OCI-LY3 (cell line): ENCODE results near the gene ZNF232.

Experiments used
- EZH2phosphoT487 ChIP-seq: fragments of 200-600 bp; shearing (Covaris generic); IDR thresholded peaks from 2 replicates; pipeline ENCODE4 v1.6.1; 2018; ENCODE audit warnings: antibody characterized with exemption, mixed run types, low read depth
- TF ChIP-seq, protein P1 (sequence below): fragments of 200-600, 300-600 bp; sonication (generic); IDR thresholded peaks from 2 replicates; pipeline ENCODE4 v1.5.1; 2014; ENCODE audit warnings: antibody characterized with exemption, low read length, low read depth

DNA sequence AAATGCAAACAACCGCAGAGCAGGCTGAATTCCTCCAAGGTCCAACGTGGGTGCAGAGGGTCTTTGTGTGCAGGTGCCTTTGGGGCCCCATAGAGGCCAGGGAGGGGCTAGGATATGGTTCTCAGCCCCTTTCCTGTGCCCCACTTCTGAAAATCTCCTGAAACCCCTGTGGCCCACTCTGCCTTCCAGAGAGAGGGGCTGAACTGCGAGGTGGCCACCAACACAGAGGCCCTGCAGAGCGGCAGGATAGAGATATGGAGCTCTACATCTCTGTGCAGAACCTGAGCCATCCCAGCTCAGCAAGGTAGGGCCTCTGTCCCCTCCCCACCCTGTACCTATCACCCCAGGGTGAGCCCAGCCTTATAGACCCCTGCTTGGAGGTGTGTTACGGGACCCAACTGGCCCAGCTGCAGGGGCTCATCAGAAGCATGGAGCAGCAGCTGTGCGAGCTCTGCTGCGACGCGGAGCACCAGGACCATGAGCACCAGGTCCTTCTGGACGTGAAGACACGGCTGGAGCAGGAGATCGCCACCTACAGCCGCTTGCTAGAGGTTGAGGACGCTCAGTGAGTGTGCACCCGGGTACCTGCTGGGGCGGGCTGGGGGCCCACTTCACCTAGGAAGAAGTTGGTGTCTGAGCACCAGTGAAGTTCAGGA is 9.6 kb upstream of the ZNF232 start:
- TF ChIP-seq, protein P1, sequence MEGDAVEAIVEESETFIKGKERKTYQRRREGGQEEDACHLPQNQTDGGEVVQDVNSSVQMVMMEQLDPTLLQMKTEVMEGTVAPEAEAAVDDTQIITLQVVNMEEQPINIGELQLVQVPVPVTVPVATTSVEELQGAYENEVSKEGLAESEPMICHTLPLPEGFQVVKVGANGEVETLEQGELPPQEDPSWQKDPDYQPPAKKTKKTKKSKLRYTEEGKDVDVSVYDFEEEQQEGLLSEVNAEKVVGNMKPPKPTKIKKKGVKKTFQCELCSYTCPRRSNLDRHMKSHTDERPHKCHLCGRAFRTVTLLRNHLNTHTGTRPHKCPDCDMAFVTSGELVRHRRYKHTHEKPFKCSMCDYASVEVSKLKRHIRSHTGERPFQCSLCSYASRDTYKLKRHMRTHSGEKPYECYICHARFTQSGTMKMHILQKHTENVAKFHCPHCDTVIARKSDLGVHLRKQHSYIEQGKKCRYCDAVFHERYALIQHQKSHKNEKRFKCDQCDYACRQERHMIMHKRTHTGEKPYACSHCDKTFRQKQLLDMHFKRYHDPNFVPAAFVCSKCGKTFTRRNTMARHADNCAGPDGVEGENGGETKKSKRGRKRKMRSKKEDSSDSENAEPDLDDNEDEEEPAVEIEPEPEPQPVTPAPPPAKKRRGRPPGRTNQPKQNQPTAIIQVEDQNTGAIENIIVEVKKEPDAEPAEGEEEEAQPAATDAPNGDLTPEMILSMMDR = no peak
- no peak for TF ChIP-seq EZH2phosphoT487
